Ovary (tissue), 9 donors: ENCODE data around the gene PERCC1. TPM values are rescaled to one million over a fixed set of nuclear protein-coding genes. Genes with fewer than 3 reads are reported as not detected.

Source experiments
- DNase-seq, 5 donors: peaks; one replicate each; pipeline ENCODE4 v3.0.0-alpha.2; 2019 to 2020
- H3K27ac ChIP-seq, 2 donors: fragments of 200-600 bp; one replicate each; pipeline versions ENCODE4 v1.5.1 to v1.8.0; 2019 to 2022
- H3K27me3 ChIP-seq: fragments of 200-600 bp; one replicate; pipeline ENCODE4 v1.8.0; 2022
- H3K36me3 ChIP-seq: fragments of 200-600 bp; sonication (generic); one replicate; pipeline ENCODE4 v1.5.1; 2019
- H3K4me1 ChIP-seq: one replicate; pipeline ENCODE4 v1.8.1; 2013; ENCODE audit warnings: mild to moderate bottlenecking, moderate library complexity; ENCODE audit not compliant: insufficient read depth
- H3K4me3 ChIP-seq: fragments of 200-600 bp; sonication (generic); one replicate; pipeline ENCODE4 v1.5.1; 2017
- H3K9me3 ChIP-seq, 2 donors: fragments of 200-600 bp in 1 of 2; sonication (generic) in 1 of 2; one replicate each; pipeline versions ENCODE4 v1.5.1 to v1.8.1; 2013 to 2019; ENCODE audit warnings: mild to moderate bottlenecking in 1 of 2, moderate library complexity in 1 of 2
- CTCF ChIP-seq, 3 donors: fragments of 450-650 bp in 2 of 3; fragments of 200-600 bp in 1 of 3; IDR thresholded peaks; one replicate each; pipeline versions ENCODE4 v1.5.1 to v1.8.0; 2016 to 2022; ENCODE audit warnings: antibody characterized with exemption in 3 of 3, mild to moderate bottlenecking in 1 of 3
- EP300 ChIP-seq: sonication (generic); formaldehyde crosslinking; IDR thresholded peaks from one replicate; pipeline ENCODE4 v1.6.1; 2017; ENCODE audit warnings: antibody characterized with exemption
- POLR2A ChIP-seq: fragments of 450-650 bp; IDR thresholded peaks from one replicate; pipeline ENCODE4 v1.6.1; 2017; ENCODE audit warnings: antibody characterized with exemption, mild to moderate bottlenecking, moderate library complexity
- WGBS, 3 donors: extraction: QIAGEN DNeasy Blood & Tissue Kit in 1 of 3; methylation state at CpG; one replicate each; pipeline versions ENCODE4 v1.1.5 to v1.1.7; 2013 to 2017; 5-methylcytosine and 5-hydroxymethylcytosine counted together
- intact Hi-C, 4 donors: fragments of 100-400 bp; cut with DNase I; formaldehyde crosslinking; loops; one replicate each; pipeline versions ENCODE4 v1.11.0 to v1.15.1; 2022 to 2023
- polyA plus RNA-seq, 2 donors: library from polyadenylated mRNA; stranded (reverse); fragments of 200-250 nt in 1 of 2; fragments of 350-450 nt in 1 of 2; fragmentation: Illumina TruSeq in 1 of 2; extraction: RNeasy Lipid Tissue Mini Kit (QIAGEN cat#74804) in 1 of 2; gene quantifications; one replicate each; pipeline ENCODE4 v1.2.3, GENCODE V29; 2013 to 2014
- total RNA-seq, 7 donors: library from RNA; depleted of rRNA in 2 of 7; stranded (reverse); fragments of >200 nt in 2 of 7; fragmentation: NEBNext Ultra II Directional in 3 of 7; extraction: Animal tissue kit (Norgen Biotek cat#: 25700) in 3 of 7; gene quantifications; one replicate each; pipeline versions ENCODE4 v1.1.0 to v1.2.4, GENCODE V29; 2016 to 2023
- donor health status: DM: no; HTN: no; CAD: no; lungs with moderate emphysema.
- donor health status: DM: no; HTN: no; CAD: no.
- donor health status: Bipolar disorder and iron deficiency.
- donor health status: DM: yes; HTN: yes; CAD: no.
- donor health status: DM: no; HTN: no; CAD: no.
- donor health status: DM: yes; HTN: yes; CAD: no.

Gene PERCC1
- total and polyA plus RNA-seq, 9 donors, result 0.08 to 0.62 TPM; not detected in 7

- H3K36me3 ChIP-seq, result no peaks in the 10 kb centered on the region
- intact Hi-C loops, result no loop called here
- no peaks in the 10 kb centered on the region for H3K4me1 ChIP-seq
- TF ChIP-seq EP300 (no peak), CTCF (IDR thresholded peaks at IDR 0.05) (no peak)
- no peak for DNase-seq
- H3K9me3 ChIP-seq, result no peaks in the 10 kb centered on the region
- no peak overlapping the region for H3K27ac ChIP-seq
- no peaks in the 10 kb centered on the region for H3K27me3 ChIP-seq
- no peak overlapping the region for H3K4me3 ChIP-seq
- 47 to 63% (median 47%) methylated on average over 19 to 22 of the region's 22 CpGs for WGBS, 3 donors
Measured at GRCh38 chr16:1433756-1434155, 2.9 kb downstream of the PERCC1 start.

- no peak for TF ChIP-seq EP300
- TF ChIP-seq CTCF (IDR thresholded peaks at IDR 0.05), result no peak
- no peak for TF ChIP-seq POLR2A
- Histone ChIP-seq H3K27ac (no peak overlapping the region), H3K9me3 (no peaks in the 10 kb centered on the region), H3K27me3 (no peaks in the 10 kb centered on the region), H3K36me3 (no peaks in the 10 kb centered on the region), H3K4me3 (no peak overlapping the region), H3K4me1 (no peaks in the 10 kb centered on the region)
- intact Hi-C loops, result no loop called here
- DNase-seq, result no peak
- 88 to 94% (median 91%) methylated on average over 37 to 40 of the region's 40 CpGs for WGBS, 3 donors
Measured at GRCh38 chr16:1434644-1435592, 4.0 kb downstream of the PERCC1 start.

GRCh38 chr16:1435921-1436697 is 5.2 kb downstream of the PERCC1 start:
- no peak overlapping the region for H3K27ac ChIP-seq
- DNase-seq, result no peak
- H3K36me3 ChIP-seq, result no peaks in the 10 kb centered on the region
- WGBS, 3 donors, result 73 to 83% (median 81%) methylated on average over 24 to 32 of the region's 32 CpGs
- intact Hi-C loops, result no loop called here
- no peak for TF ChIP-seq EP300
- TF ChIP-seq CTCF (IDR thresholded peaks at IDR 0.05), result no peak
- TF ChIP-seq POLR2A, result no peak
- H3K4me1 ChIP-seq, result no peaks in the 10 kb centered on the region
- no peaks in the 10 kb centered on the region for H3K9me3 ChIP-seq
- no peaks in the 10 kb centered on the region for H3K27me3 ChIP-seq
- H3K4me3 ChIP-seq, result no peak overlapping the region

GRCh38 chr16:1436731-1437355 is 6.0 kb downstream of the PERCC1 start:
- no peak for DNase-seq
- Histone ChIP-seq H3K9me3 (no peaks in the 10 kb centered on the region), H3K27me3 (no peaks in the 10 kb centered on the region), H3K36me3 (no peaks in the 10 kb centered on the region), H3K4me3 (no peak overlapping the region), H3K27ac (no peak overlapping the region), H3K4me1 (no peaks in the 10 kb centered on the region)
- intact Hi-C loops, result no loop called here
- WGBS, 3 donors, result 89 to 93% (median 90%) methylated on average over 47 of the region's 47 CpGs
- TF ChIP-seq POLR2A, result no peak
- no peak for TF ChIP-seq EP300
- no peak for TF ChIP-seq CTCF (IDR thresholded peaks at IDR 0.05)
